Kidney (tissue), 14 donors: ENCODE results near the gene ZFAND3. TPM values are rescaled to one million over a fixed set of nuclear protein-coding genes. Genes with fewer than 3 reads are reported as not detected.

Experiments used
- DNase-seq, 5 donors: peaks; one replicate each; pipeline ENCODE4 v3.0.0-alpha.2; 2013 to 2020
- FAIRE-seq: peaks from 2 replicates; lab custom pipeline; 2012; peaks lifted over from hg19 to GRCh38; lab: Jason Lieb, UNC
- H3K27ac ChIP-seq, 2 donors: one replicate each; pipeline ENCODE4 v1.7.0; 2013; ENCODE audit warnings: low read depth in 2 of 2, low read length in 2 of 2, inconsistent platforms in 1 of 2
- H3K27me3 ChIP-seq: one replicate; pipeline ENCODE4 v1.7.1; 2013; ENCODE audit warnings: low read length, inconsistent platforms; ENCODE audit not compliant: control insufficient read depth, insufficient read depth
- H3K36me3 ChIP-seq, 3 donors: one replicate each; pipeline versions ENCODE4 v1.7.0 to v1.7.1; 2013; ENCODE audit warnings: low read length in 3 of 3, control low read depth in 1 of 3, inconsistent platforms in 1 of 3; ENCODE audit not compliant: insufficient read depth in 3 of 3, control insufficient read depth in 2 of 3
- H3K4me1 ChIP-seq, 3 donors: one replicate each; pipeline versions ENCODE4 v1.7.0 to v1.7.1; 2013; ENCODE audit warnings: low read length in 3 of 3, inconsistent platforms in 1 of 3, low read depth in 1 of 3; ENCODE audit not compliant: control insufficient read depth in 2 of 3, insufficient read depth in 2 of 3
- H3K4me3 ChIP-seq, 3 donors: one replicate each; pipeline versions ENCODE4 v1.7.0 to v1.8.1; 2013; ENCODE audit warnings: low read length in 3 of 3, control low read depth in 1 of 3, inconsistent platforms in 1 of 3
- H3K9ac ChIP-seq, 3 donors: one replicate each; pipeline versions ENCODE4 v1.7.0 to v1.7.1; 2013; ENCODE audit warnings: low read length in 3 of 3, control low read depth in 1 of 3, inconsistent platforms in 1 of 3
- H3K9me3 ChIP-seq, 3 donors: one replicate each; pipeline versions ENCODE4 v1.7.0 to v1.7.1; 2013; ENCODE audit warnings: low read length in 3 of 3, control low read depth in 1 of 3, inconsistent platforms in 1 of 3; ENCODE audit not compliant: control insufficient read depth in 2 of 3, insufficient read depth in 1 of 3
- CTCF ChIP-seq: IDR thresholded peaks from 3 replicates; pipeline ENCODE4 v1.5.1; 2012; ENCODE audit warnings: mild to moderate bottlenecking, moderate library complexity, borderline replicate concordance; ENCODE audit not compliant: insufficient read depth; ENCODE audit errors: extremely low read depth
- intact Hi-C: fragments of 100-400 bp; cut with DNase I; formaldehyde crosslinking; loops from one replicate; pipeline ENCODE4 v1.11.1; 2022
- polyA plus RNA-seq: library from polyadenylated mRNA; stranded (reverse); fragments of 350-450 nt; fragmentation: Illumina TruSeq; extraction: RNeasy Lipid Tissue Mini Kit (QIAGEN cat#74804); gene quantifications from one replicate; pipeline ENCODE4 v1.2.3, GENCODE V29; 2014; ENCODE audit warnings: low read depth, low replicate concordance; ENCODE audit not compliant: insufficient read depth
- total RNA-seq: library from RNA; stranded (reverse); fragmentation: NEBNext Ultra II Directional; extraction: Animal tissue kit (Norgen Biotek cat#: 25700); gene quantifications from one replicate; pipeline ENCODE4 v1.2.1, GENCODE V29; 2021
- donor health status: control.
- donor health status: control.
- donor health status: control.
- donor health status: control.
- donor health status: control.
- donor health status: DM: yes; HTN: yes; CAD: no.
- donor health status: Normal renal cell carcinoma (clear cell type).

ZFAND3 gene
- total and polyA plus RNA-seq, 2 donors from 2014 or later, result 44.6 to 104 TPM

- Histone ChIP-seq H3K27me3 (no peaks in the 10 kb centered on the region), H3K9ac (no peak overlapping the region), H3K27ac (no peak overlapping the region), H3K9me3 (no peaks in the 10 kb centered on the region), H3K36me3 (peaks cover 0 to 3% (median 0%) of the 10 kb centered on the region in 3 donors), H3K4me3 (no peak overlapping the region), H3K4me1 (peaks cover 0 to 3% (median 0%) of the 10 kb centered on the region in 3 donors)
- intact Hi-C loops, result no loop called here
- TF ChIP-seq CTCF, result no peak
- FAIRE-seq (no peak), DNase-seq (peak in 1 of 5 donors; percentile 31)
Observed at GRCh38 chr6:38153076-38153797, 333.7 kb downstream of the ZFAND3 start.

GRCh38 chr6:38153798-38154345 is 334.3 kb downstream of the ZFAND3 start:
- no peaks in the 10 kb centered on the region for H3K9me3 ChIP-seq

GRCh38 chr6:38154731-38155130 is 335.2 kb downstream of the ZFAND3 start:
- no peak for FAIRE-seq
- no peak overlapping the region for H3K27ac ChIP-seq

More at GRCh38 chr6:38153798-38154345, 334.3 kb downstream of the ZFAND3 start:
- Histone ChIP-seq H3K9ac (no peak overlapping the region), H3K4me3 (no peak overlapping the region), H3K27me3 (no peaks in the 10 kb centered on the region), H3K4me1 (peaks cover 0 to 3% (median 0%) of the 10 kb centered on the region in 3 donors), H3K36me3 (peaks cover 0 to 3% (median 0%) of the 10 kb centered on the region in 3 donors), H3K27ac (no peak overlapping the region)
- no peak for FAIRE-seq
- peak in 1 of 5 donors; percentile 29 for DNase-seq
- no peak for TF ChIP-seq CTCF
- intact Hi-C loops, result no loop called here

More at GRCh38 chr6:38154731-38155130, 335.2 kb downstream of the ZFAND3 start:
- DNase-seq, result no peak
- H3K4me3 ChIP-seq, result no peak overlapping the region
- H3K4me1 ChIP-seq, result peaks cover 0 to 3% (median 0%) of the 10 kb centered on the region in 3 donors
- no peak for TF ChIP-seq CTCF
- no peaks in the 10 kb centered on the region for H3K9me3 ChIP-seq
- intact Hi-C loops, result no loop called here
- no peak overlapping the region for H3K9ac ChIP-seq
- H3K27me3 ChIP-seq, result no peaks in the 10 kb centered on the region
- peaks cover 0 to 3% (median 0%) of the 10 kb centered on the region in 3 donors for H3K36me3 ChIP-seq
